DMS114 treated with DMSO at 0.1 percent for 48 hours (cell line): ENCODE measurements around the gene FLOT2.

Source experiments
- DNase-seq: peaks from one replicate; lab custom pipeline; 2025; ENCODE audit not compliant: unreplicated experiment; lab: John Stamatoyannopoulos, UW

FLOT2 gene

GRCh38 chr17:28875848-28876550 is 21.5 kb downstream of the FLOT2 start:
- DNase-seq: no peak

GRCh38 chr17:28874750-28875149 is 22.8 kb downstream of the FLOT2 start:
- DNase-seq: no peak

GRCh38 chr17:28873839-28874238 is 23.7 kb downstream of the FLOT2 start:
- DNase-seq: no peak

GRCh38 chr17:28871056-28871579 is 26.4 kb downstream of the FLOT2 start:
- DNase-seq: no peak

GRCh38 chr17:28867276-28867675 is 30.3 kb downstream of the FLOT2 start:
- no peak for DNase-seq

- DNase-seq: no peak
Measured at GRCh38 chr17:28865946-28866752, 31.4 kb downstream of the FLOT2 start.

GRCh38 chr17:28864991-28865849 is 32.3 kb downstream of the FLOT2 start:
- no peak for DNase-seq

GRCh38 chr17:28863953-28864352 is 33.6 kb downstream of the FLOT2 start:
- DNase-seq: no peak

GRCh38 chr17:28862561-28862960 is 35.0 kb downstream of the FLOT2 start:
- no peak for DNase-seq

- no peak for DNase-seq
Measured at GRCh38 chr17:28861393-28862203, 35.9 kb downstream of the FLOT2 start.

GRCh38 chr17:28860363-28860808 is 37.1 kb downstream of the FLOT2 start:
- no peak for DNase-seq

GRCh38 chr17:28858801-28859355 is 38.7 kb downstream of the FLOT2 start:
- no peak for DNase-seq

- no peak for DNase-seq
Measured at GRCh38 chr17:28857905-28858800, 39.4 kb downstream of the FLOT2 start.

- DNase-seq: no peak
Measured at GRCh38 chr17:28856028-28856574, 41.4 kb downstream of the FLOT2 start.

- DNase-seq: no peak
Measured at GRCh38 chr17:28855336-28855679, 42.2 kb downstream of the FLOT2 start.

- peak; percentile 86 for DNase-seq
Measured at GRCh38 chr17:28854457-28855335, 42.8 kb downstream of the FLOT2 start, which contains the start of gene ERAL1. Gene ERAL1 (plus strand): TSS chr17:28855016. CDS start chr17:28855035, 19 bp downstream.

GRCh38 chr17:28853295-28853694 is 44.2 kb downstream of the FLOT2 start:
- no peak for DNase-seq

- DNase-seq: no peak
Measured at GRCh38 chr17:28849281-28849680, 48.3 kb downstream of the FLOT2 start.
